Measurements from ENCODE around the gene TCL1A.

DNA sequence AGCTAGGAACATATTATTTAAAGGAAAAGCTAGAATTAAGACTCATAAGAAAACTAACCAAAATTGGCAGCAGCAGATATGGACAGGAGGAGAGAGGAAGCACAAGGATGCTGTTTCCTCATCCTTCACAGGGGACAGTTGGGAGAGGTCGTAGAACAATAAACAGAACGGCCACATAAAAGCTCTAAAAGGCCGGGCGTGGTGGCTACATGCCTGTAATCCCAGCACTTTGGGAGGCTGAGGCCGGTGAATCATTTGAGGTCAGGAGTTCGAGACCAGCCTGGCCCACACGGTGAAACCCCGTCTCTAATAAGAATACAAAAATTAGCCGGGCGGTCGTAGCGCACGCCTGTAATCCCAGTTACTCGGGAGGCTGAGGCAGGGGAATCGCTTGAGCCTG lies 17.2 kb downstream of the TCL1A start:
- no peak for TF ChIP-seq NFYB (CRISPR knock-in tag; conservative IDR thresholded peaks at IDR 0.05; ENCODE audit: low read depth)
- no peak for TF ChIP-seq TCF7 (CRISPR knock-in tag; IDR thresholded peaks at IDR 0.05; ENCODE audit: low read depth)
- TF ChIP-seq, protein P1, sequence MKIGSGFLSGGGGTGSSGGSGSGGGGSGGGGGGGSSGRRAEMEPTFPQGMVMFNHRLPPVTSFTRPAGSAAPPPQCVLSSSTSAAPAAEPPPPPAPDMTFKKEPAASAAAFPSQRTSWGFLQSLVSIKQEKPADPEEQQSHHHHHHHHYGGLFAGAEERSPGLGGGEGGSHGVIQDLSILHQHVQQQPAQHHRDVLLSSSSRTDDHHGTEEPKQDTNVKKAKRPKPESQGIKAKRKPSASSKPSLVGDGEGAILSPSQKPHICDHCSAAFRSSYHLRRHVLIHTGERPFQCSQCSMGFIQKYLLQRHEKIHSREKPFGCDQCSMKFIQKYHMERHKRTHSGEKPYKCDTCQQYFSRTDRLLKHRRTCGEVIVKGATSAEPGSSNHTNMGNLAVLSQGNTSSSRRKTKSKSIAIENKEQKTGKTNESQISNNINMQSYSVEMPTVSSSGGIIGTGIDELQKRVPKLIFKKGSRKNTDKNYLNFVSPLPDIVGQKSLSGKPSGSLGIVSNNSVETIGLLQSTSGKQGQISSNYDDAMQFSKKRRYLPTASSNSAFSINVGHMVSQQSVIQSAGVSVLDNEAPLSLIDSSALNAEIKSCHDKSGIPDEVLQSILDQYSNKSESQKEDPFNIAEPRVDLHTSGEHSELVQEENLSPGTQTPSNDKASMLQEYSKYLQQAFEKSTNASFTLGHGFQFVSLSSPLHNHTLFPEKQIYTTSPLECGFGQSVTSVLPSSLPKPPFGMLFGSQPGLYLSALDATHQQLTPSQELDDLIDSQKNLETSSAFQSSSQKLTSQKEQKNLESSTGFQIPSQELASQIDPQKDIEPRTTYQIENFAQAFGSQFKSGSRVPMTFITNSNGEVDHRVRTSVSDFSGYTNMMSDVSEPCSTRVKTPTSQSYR (CRISPR knock-in tag; IDR thresholded peaks at IDR 0.05) = no peak
- TF ChIP-seq, protein P2, sequence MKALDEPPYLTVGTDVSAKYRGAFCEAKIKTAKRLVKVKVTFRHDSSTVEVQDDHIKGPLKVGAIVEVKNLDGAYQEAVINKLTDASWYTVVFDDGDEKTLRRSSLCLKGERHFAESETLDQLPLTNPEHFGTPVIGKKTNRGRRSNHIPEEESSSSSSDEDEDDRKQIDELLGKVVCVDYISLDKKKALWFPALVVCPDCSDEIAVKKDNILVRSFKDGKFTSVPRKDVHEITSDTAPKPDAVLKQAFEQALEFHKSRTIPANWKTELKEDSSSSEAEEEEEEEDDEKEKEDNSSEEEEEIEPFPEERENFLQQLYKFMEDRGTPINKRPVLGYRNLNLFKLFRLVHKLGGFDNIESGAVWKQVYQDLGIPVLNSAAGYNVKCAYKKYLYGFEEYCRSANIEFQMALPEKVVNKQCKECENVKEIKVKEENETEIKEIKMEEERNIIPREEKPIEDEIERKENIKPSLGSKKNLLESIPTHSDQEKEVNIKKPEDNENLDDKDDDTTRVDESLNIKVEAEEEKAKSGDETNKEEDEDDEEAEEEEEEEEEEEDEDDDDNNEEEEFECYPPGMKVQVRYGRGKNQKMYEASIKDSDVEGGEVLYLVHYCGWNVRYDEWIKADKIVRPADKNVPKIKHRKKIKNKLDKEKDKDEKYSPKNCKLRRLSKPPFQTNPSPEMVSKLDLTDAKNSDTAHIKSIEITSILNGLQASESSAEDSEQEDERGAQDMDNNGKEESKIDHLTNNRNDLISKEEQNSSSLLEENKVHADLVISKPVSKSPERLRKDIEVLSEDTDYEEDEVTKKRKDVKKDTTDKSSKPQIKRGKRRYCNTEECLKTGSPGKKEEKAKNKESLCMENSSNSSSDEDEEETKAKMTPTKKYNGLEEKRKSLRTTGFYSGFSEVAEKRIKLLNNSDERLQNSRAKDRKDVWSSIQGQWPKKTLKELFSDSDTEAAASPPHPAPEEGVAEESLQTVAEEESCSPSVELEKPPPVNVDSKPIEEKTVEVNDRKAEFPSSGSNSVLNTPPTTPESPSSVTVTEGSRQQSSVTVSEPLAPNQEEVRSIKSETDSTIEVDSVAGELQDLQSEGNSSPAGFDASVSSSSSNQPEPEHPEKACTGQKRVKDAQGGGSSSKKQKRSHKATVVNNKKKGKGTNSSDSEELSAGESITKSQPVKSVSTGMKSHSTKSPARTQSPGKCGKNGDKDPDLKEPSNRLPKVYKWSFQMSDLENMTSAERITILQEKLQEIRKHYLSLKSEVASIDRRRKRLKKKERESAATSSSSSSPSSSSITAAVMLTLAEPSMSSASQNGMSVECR (CRISPR knock-in tag; IDR thresholded peaks at IDR 0.05; ENCODE audit: borderline replicate concordance) = no peak
- TF ChIP-seq, protein P3, sequence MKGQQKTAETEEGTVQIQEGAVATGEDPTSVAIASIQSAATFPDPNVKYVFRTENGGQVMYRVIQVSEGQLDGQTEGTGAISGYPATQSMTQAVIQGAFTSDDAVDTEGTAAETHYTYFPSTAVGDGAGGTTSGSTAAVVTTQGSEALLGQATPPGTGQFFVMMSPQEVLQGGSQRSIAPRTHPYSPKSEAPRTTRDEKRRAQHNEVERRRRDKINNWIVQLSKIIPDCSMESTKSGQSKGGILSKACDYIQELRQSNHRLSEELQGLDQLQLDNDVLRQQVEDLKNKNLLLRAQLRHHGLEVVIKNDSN (CRISPR knock-in tag; IDR thresholded peaks at IDR 0.05) = no peak
- TF ChIP-seq, protein P4, sequence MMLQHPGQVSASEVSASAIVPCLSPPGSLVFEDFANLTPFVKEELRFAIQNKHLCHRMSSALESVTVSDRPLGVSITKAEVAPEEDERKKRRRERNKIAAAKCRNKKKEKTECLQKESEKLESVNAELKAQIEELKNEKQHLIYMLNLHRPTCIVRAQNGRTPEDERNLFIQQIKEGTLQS (CRISPR knock-in tag; conservative IDR thresholded peaks at IDR 0.05) = no peak
- TF ChIP-seq, protein P5, sequence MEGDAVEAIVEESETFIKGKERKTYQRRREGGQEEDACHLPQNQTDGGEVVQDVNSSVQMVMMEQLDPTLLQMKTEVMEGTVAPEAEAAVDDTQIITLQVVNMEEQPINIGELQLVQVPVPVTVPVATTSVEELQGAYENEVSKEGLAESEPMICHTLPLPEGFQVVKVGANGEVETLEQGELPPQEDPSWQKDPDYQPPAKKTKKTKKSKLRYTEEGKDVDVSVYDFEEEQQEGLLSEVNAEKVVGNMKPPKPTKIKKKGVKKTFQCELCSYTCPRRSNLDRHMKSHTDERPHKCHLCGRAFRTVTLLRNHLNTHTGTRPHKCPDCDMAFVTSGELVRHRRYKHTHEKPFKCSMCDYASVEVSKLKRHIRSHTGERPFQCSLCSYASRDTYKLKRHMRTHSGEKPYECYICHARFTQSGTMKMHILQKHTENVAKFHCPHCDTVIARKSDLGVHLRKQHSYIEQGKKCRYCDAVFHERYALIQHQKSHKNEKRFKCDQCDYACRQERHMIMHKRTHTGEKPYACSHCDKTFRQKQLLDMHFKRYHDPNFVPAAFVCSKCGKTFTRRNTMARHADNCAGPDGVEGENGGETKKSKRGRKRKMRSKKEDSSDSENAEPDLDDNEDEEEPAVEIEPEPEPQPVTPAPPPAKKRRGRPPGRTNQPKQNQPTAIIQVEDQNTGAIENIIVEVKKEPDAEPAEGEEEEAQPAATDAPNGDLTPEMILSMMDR (IDR thresholded peaks at IDR 0.05) = no peak
- TF ChIP-seq FOXK1 (CRISPR knock-in tag; IDR thresholded peaks at IDR 0.05) = no peak
- TF ChIP-seq, protein P6, sequence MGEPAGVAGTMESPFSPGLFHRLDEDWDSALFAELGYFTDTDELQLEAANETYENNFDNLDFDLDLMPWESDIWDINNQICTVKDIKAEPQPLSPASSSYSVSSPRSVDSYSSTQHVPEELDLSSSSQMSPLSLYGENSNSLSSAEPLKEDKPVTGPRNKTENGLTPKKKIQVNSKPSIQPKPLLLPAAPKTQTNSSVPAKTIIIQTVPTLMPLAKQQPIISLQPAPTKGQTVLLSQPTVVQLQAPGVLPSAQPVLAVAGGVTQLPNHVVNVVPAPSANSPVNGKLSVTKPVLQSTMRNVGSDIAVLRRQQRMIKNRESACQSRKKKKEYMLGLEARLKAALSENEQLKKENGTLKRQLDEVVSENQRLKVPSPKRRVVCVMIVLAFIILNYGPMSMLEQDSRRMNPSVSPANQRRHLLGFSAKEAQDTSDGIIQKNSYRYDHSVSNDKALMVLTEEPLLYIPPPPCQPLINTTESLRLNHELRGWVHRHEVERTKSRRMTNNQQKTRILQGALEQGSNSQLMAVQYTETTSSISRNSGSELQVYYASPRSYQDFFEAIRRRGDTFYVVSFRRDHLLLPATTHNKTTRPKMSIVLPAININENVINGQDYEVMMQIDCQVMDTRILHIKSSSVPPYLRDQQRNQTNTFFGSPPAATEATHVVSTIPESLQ (CRISPR knock-in tag; IDR thresholded peaks at IDR 0.05) = no peak

Measured in WTC11 (cell line).